ENCODE data around the gene UTP20.

DNA sequence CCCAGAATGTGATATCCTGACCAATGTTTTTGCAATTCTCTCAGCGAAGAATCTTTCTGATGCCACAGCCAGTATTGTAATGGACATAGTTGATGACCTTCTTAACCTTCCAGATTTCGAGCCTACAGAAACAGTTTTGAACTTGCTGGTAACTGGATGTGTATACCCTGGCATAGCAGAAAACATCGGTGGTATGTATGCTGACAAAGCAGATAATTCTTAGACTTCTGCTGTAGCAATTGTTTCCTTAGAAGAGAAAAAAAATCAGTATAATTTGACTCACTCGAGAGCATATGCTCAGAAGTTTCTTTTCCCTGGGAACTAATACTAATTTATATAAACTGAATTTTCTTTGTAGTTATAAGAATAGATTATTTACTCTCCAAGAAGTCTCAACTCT is 58.2 kb downstream of the UTP20 start:
- TF ChIP-seq CTCF (IDR thresholded peaks at IDR 0.05; ENCODE audit: low read depth, low read length, missing input control) = no peak
- TF ChIP-seq SP1 (IDR thresholded peaks at IDR 0.05) = no peak
- no peak for TF ChIP-seq ZBTB33 (IDR thresholded peaks at IDR 0.05)
- no peak for TF ChIP-seq GABPA (IDR thresholded peaks at IDR 0.05 in 1 of 2, conservative IDR thresholded peaks at IDR 0.05 in 1 of 2)
- TF ChIP-seq REST (IDR thresholded peaks at IDR 0.05) = no peak
- TF ChIP-seq EGR1 (IDR thresholded peaks at IDR 0.05; ENCODE audit: low read depth in 2 of 2) = no peak
- no peak for TF ChIP-seq HNF4A (conservative IDR thresholded peaks at IDR 0.05)
- no peak for TF ChIP-seq JUND (IDR thresholded peaks at IDR 0.05)
- TF ChIP-seq, protein P1, sequence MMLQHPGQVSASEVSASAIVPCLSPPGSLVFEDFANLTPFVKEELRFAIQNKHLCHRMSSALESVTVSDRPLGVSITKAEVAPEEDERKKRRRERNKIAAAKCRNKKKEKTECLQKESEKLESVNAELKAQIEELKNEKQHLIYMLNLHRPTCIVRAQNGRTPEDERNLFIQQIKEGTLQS (IDR thresholded peaks at IDR 0.05) = no peak
- no peak for TF ChIP-seq MAX (IDR thresholded peaks at IDR 0.05)
- no peak for TF ChIP-seq YY1 (IDR thresholded peaks at IDR 0.05)
- no peak for TF ChIP-seq RXRA (IDR thresholded peaks at IDR 0.05)
- TF ChIP-seq FOXA1 (IDR thresholded peaks at IDR 0.05) = no peak
- TF ChIP-seq TAF1 (conservative IDR thresholded peaks at IDR 0.05) = no peak
